HepG2 (cell line): Measurements from ENCODE around the gene FSD2.

ENCODE experiments used
- FIP1L1 ChIP-seq: fragments of 200-400 bp; formaldehyde crosslinking; IDR thresholded peaks from 2 replicates; pipeline ENCODE4 v1.6.1; 2018; ENCODE audit warnings: low read depth, mild to moderate bottlenecking, low read length, moderate library complexity, borderline replicate concordance; ENCODE audit not compliant: insufficient read depth
- POLR2A ChIP-seq, 2 experiments: IDR thresholded peaks; 2 replicates each; pipeline ENCODE4 v1.6.1; 2011; ENCODE audit warnings: low read depth in 2 of 2, low read length in 2 of 2, mild to moderate bottlenecking in 1 of 2, moderate library complexity in 1 of 2; ENCODE audit not compliant: insufficient read depth in 1 of 2
- PRPF4 ChIP-seq: fragments of 200-400 bp; formaldehyde crosslinking; IDR thresholded peaks from 2 replicates; pipeline ENCODE4 v1.6.1; 2016; ENCODE audit warnings: low read length, low read depth; ENCODE audit not compliant: poor library complexity, severe bottlenecking
- ZNF644 ChIP-seq: IDR thresholded peaks from 2 replicates; pipeline ENCODE4 v1.6.1; 2016; ENCODE audit warnings: low read depth

- no peak for TF ChIP-seq POLR2A (IDR thresholded peaks at IDR 0.05; ENCODE audit: insufficient read depth in 1 of 2, low read depth in 2 of 2, low read length in 2 of 2)
- TF ChIP-seq PRPF4, result no peak
- TF ChIP-seq ZNF644, result no peak
- TF ChIP-seq FIP1L1, result no peak
These were observed 32.3 kb upstream of the FSD2 start for GRCh38 chr15:82838096-82838735.
